Stimulated activated CD4-positive, alpha-beta T cell treated with anti-CD3 and anti-CD28 coated beads, Interleukin-2, amount 100 ng/mL, for 24 hours (primary cell): ENCODE measurements around the gene PDE4D.
"Not testable (repeated sequence)": the region's sequence is repeated elsewhere in the genome, so short reads cannot be mapped to it uniquely, and the experiment has no call there.

Experiments used
- DNase-seq, 2 donors: peaks; one replicate each; pipeline ENCODE4 v3.0.0-alpha.2; 2020

The PDE4D gene

GRCh38 chr5:59798862-59799667 is 94.5 kb downstream of the PDE4D start:
- peak in 1 of 2 donors; percentile 4 for DNase-seq

- DNase-seq: no peak
Observed at GRCh38 chr5:59795141-59795540, 98.4 kb downstream of the PDE4D start.

GRCh38 chr5:59792983-59793585 is 100.4 kb downstream of the PDE4D start:
- no peak for DNase-seq

GRCh38 chr5:59791617-59792016 is 101.9 kb downstream of the PDE4D start:
- DNase-seq: no peak

- no peak for DNase-seq
Observed at GRCh38 chr5:59790776-59791475, 102.6 kb downstream of the PDE4D start.

GRCh38 chr5:59790376-59790775 is 103.2 kb downstream of the PDE4D start:
- DNase-seq: no peak

GRCh38 chr5:59789894-59790293 is 103.6 kb downstream of the PDE4D start:
- no peak for DNase-seq

- DNase-seq: no peak
Observed at GRCh38 chr5:59789197-59789596, 104.3 kb downstream of the PDE4D start.

GRCh38 chr5:59786334-59786805 is 107.2 kb downstream of the PDE4D start:
- no peak for DNase-seq

GRCh38 chr5:59785676-59786333 is 107.7 kb downstream of the PDE4D start:
- DNase-seq: no peak

GRCh38 chr5:59784708-59785107 is 108.8 kb downstream of the PDE4D start:
- not testable (repeated sequence) for DNase-seq

- DNase-seq: no peak
Observed at GRCh38 chr5:59783264-59783663, 110.3 kb downstream of the PDE4D start.

GRCh38 chr5:59782856-59783255 is 110.7 kb downstream of the PDE4D start:
- DNase-seq: no peak

- no peak for DNase-seq
Observed at GRCh38 chr5:59779453-59779852, 114.1 kb downstream of the PDE4D start.

GRCh38 chr5:59777028-59777427 is 116.5 kb downstream of the PDE4D start:
- DNase-seq: no peak

GRCh38 chr5:59773294-59773693 is 120.2 kb downstream of the PDE4D start:
- DNase-seq: no peak

- no peak for DNase-seq
Observed at GRCh38 chr5:59772757-59773156, 120.8 kb downstream of the PDE4D start.

- no peak for DNase-seq
Observed at GRCh38 chr5:59772206-59772605, 121.3 kb downstream of the PDE4D start.

- no peak for DNase-seq
Observed at GRCh38 chr5:59770953-59771352, 122.6 kb downstream of the PDE4D start.

- DNase-seq: no peak
Observed at GRCh38 chr5:59769832-59770231, 123.7 kb downstream of the PDE4D start.

GRCh38 chr5:59769041-59769360 is 124.5 kb downstream of the PDE4D start:
- no peak for DNase-seq

GRCh38 chr5:59768152-59769040 is 125.1 kb downstream of the PDE4D start:
- peak in 1 of 2 donors; percentile 21 for DNase-seq
